Brain microvascular endothelial cell (primary cell): Measurements from ENCODE around the gene CWH43.

Experiments used
- DNase-seq: peaks from one replicate; pipeline ENCODE4 v3.0.0-alpha.2; 2020
- H3K27ac ChIP-seq: fragments of 250-450 bp; sonication (Bioruptor Pico); 2 replicates; pipeline ENCODE4 v1.5.1; 2020; ENCODE audit warnings: mild to moderate bottlenecking, moderate library complexity
- H3K27me3 ChIP-seq: fragments of 250-450 bp; sonication (Bioruptor Pico); replicated peaks from 2 replicates; pipeline ENCODE4 v1.5.1; 2020; ENCODE audit warnings: mild to moderate bottlenecking
- H3K36me3 ChIP-seq: fragments of 250-450 bp; sonication (Bioruptor Pico); replicated peaks from 2 replicates; pipeline ENCODE4 v1.5.1; 2020; ENCODE audit warnings: mild to moderate bottlenecking
- H3K4me3 ChIP-seq: 2 replicates; pipeline ENCODE4 v1.5.1; 2011; ENCODE audit warnings: low read depth, mild to moderate bottlenecking, control low read depth, low read length, moderate library complexity
- in situ Hi-C: cut with HindIII; loops from 2 replicates; pipeline ENCODE4 v1.10.0; 2017; ENCODE audit warnings: low sequenced_read_pairs, low pct_ligation_motif_present
- TF ChIP-seq, protein P1 (sequence below): IDR thresholded peaks from 2 replicates; pipeline ENCODE4 v1.5.1; 2011; ENCODE audit warnings: low read depth, mild to moderate bottlenecking, moderate library complexity, low read length, control low read depth, inconsistent platforms; ENCODE audit errors: missing control alignments

CWH43 gene

DNA sequence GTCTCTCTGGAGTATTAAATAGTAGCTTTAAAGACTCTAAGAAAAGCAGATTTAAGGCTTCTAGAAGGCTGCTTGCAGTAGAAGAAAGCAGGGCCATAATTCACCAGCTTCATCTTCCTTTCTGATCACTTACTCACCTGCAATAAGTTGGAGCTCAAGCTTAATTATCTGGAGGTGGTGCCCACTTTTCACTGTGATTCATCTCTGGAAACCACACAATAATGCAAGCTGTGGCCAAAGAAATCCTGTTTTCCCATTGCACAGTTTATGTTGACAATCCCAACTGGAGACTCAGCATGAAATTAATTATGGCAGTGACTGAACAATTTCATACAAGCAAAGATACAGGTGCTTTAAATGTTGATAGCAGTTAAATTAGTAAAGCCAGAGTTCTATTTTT is 14.7 kb downstream of the CWH43 start:
- in situ Hi-C loops = no loop called here
- H3K4me3 ChIP-seq = no peak overlapping the region
- no peaks in the 10 kb centered on the region for H3K36me3 ChIP-seq
- DNase-seq = no peak
- no peak overlapping the region for H3K27ac ChIP-seq
- no peaks in the 10 kb centered on the region for H3K27me3 ChIP-seq
- TF ChIP-seq, protein P1, sequence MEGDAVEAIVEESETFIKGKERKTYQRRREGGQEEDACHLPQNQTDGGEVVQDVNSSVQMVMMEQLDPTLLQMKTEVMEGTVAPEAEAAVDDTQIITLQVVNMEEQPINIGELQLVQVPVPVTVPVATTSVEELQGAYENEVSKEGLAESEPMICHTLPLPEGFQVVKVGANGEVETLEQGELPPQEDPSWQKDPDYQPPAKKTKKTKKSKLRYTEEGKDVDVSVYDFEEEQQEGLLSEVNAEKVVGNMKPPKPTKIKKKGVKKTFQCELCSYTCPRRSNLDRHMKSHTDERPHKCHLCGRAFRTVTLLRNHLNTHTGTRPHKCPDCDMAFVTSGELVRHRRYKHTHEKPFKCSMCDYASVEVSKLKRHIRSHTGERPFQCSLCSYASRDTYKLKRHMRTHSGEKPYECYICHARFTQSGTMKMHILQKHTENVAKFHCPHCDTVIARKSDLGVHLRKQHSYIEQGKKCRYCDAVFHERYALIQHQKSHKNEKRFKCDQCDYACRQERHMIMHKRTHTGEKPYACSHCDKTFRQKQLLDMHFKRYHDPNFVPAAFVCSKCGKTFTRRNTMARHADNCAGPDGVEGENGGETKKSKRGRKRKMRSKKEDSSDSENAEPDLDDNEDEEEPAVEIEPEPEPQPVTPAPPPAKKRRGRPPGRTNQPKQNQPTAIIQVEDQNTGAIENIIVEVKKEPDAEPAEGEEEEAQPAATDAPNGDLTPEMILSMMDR = no peak

DNA sequence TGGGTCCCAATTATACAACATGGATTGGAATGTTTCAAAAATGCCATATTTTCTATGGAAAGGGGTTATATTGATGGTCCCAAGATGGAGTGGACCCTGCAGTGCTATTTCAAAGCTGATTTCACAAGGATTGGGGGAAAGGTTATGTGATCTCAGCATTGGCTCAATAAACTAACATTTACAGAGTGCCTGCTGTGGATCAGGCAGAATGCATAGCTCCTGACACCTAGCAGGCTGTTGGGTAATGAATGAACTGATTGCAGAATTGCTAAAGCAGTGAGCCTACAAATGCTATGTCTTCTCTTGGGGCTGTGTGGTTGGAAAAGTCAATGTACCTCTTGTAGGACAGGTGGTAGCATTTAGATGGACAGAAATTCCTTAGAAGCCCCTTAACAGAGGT is 16.9 kb downstream of the CWH43 start:
- no peaks in the 10 kb centered on the region for H3K36me3 ChIP-seq
- H3K27ac ChIP-seq = no peak overlapping the region
- H3K27me3 ChIP-seq = no peaks in the 10 kb centered on the region
- H3K4me3 ChIP-seq = no peak overlapping the region
- no peak for DNase-seq
- in situ Hi-C loops = no loop called here
- TF ChIP-seq, protein P1 = no peak

DNA sequence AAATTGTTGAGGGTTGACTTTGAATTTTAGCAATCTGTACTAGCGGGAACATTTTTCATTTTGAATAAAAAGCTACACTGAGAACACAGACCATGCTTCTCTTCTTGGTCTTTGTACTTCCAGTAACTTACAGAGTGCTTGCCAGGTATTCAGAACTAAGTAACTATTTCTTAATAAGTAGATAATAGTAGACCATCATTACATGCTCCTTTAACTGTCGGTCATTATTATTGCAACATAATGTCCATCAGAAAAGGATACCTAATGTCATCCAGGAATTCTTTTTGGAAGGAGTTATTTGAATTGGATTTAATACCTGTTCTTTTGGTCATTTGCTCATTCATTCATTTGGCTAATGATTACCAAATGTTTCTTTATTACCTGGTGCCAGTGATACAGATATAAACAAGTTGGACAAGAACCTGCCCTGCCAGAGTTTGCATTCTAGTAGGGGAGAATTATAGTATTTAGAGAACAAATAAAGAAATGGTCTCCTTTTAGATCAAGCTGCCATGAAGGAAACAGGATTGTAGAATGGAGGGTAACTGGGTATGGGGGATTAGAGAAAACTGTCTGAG is 32.7 kb downstream of the CWH43 start:
- in situ Hi-C loops = no loop called here
- H3K36me3 ChIP-seq = no peaks in the 10 kb centered on the region
- H3K27me3 ChIP-seq = no peaks in the 10 kb centered on the region
- no peak for DNase-seq
- no peak overlapping the region for H3K4me3 ChIP-seq
- TF ChIP-seq, protein P1 = no peak
- no peak overlapping the region for H3K27ac ChIP-seq

DNA sequence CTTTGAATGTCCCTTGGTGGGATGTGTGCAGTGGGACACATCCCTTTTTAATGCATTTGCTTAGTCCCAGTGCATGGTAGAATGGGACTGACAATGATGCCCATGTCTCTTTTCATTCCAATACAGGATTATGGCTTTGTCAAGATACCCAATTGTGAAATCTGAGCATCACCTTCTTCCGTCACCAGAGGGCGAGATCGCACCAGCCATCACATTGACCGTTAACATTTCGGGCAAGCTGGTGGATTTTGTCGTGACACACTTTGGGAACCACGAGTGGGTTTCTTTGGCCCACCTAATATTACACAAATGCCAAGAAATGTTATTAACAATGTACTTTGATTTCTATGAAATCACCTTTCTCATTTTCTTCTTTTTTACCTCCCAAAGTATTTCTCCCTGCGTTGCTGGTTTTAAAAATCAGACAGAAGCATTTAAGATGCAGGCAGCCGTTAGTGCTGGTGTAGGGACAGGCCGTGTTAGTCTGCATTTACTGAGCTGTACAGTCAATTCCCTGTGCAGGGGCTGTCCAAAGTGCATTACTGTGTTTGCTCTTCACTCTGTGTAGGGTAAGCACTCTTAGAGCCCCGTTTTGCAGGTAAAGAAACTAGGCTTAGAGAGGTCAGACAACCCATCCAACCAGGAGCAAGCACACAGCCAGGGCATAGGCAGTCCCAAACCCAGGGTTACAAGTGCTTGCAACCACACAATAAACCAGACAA is 46.5 kb downstream of the CWH43 start:
- in situ Hi-C loops = no loop called here
- DNase-seq = peak; percentile 11
- H3K36me3 ChIP-seq = no peaks in the 10 kb centered on the region
- no peak overlapping the region for H3K27ac ChIP-seq
- H3K27me3 ChIP-seq = no peaks in the 10 kb centered on the region
- no peak overlapping the region for H3K4me3 ChIP-seq
- TF ChIP-seq, protein P1 = peak; percentile 72

DNA sequence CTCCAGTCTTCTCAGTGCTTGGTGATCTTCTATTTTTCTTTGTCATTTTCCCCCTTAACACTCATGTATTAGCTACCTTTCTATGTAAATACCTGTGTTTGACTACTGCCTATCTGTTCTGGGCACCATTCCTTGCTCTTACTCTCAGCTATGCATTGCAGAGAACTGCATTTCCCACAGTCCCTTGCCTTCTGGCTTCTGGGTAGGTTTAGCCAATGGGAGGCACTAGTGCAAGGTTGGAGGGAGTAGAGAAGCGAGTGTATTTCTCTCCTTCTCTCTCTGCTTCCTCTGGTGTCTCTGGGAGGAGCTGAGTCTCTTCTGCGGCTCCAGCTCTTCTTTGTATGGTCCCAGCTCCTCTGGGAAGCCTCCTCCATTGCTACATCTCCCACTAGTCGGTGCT is 50.5 kb downstream of the CWH43 start:
- Histone ChIP-seq H3K27ac (no peak overlapping the region), H3K27me3 (no peaks in the 10 kb centered on the region), H3K36me3 (no peaks in the 10 kb centered on the region), H3K4me3 (no peak overlapping the region)
- DNase-seq = no peak
- TF ChIP-seq, protein P1 = no peak
- in situ Hi-C loops = no loop called here
